HepG2 (cell line): ENCODE data around the gene ATXN7L2. TPM values are rescaled to one million over a fixed set of nuclear protein-coding genes. Genes with fewer than 3 reads are reported as not detected.

ENCODE experiments used
- ATF6 ChIP-seq: sonication (generic); formaldehyde crosslinking; conservative IDR thresholded peaks from 2 replicates; pipeline ENCODE4 v1.4.0; 2020; ENCODE audit warnings: missing genetic modification reagents
- GATA4 ChIP-seq: sonication (generic); IDR thresholded peaks from 2 replicates; pipeline ENCODE4 v1.6.1; 2016; ENCODE audit warnings: antibody characterized with exemption, low read depth, borderline replicate concordance
- GPN1 ChIP-seq: sonication (generic); formaldehyde crosslinking; IDR thresholded peaks from 2 replicates; pipeline ENCODE4 v1.5.1; 2020; ENCODE audit warnings: missing genetic modification reagents, borderline replicate concordance
- HIVEP1 ChIP-seq: sonication (generic); formaldehyde crosslinking; IDR thresholded peaks from 2 replicates; pipeline ENCODE4 v1.4.0; 2020; ENCODE audit warnings: mild to moderate bottlenecking, missing genetic modification reagents
- JUN ChIP-seq: sonication (generic); formaldehyde crosslinking; IDR thresholded peaks from 2 replicates; pipeline ENCODE4 v1.4.0; 2020; ENCODE audit warnings: mild to moderate bottlenecking, missing genetic modification reagents
- KLF15 ChIP-seq: sonication (generic); formaldehyde crosslinking; IDR thresholded peaks from 2 replicates; pipeline ENCODE4 v1.8.1; 2023; ENCODE audit warnings: borderline replicate concordance, mild to moderate bottlenecking, inconsistent platforms, missing genetic modification reagents, mixed read lengths
- MBNL3 ChIP-seq: fragments of 250-450 bp; sonication (Bioruptor Pico); conservative IDR thresholded peaks from 2 replicates; pipeline ENCODE4 v1.8.0; 2022; ENCODE audit warnings: mild to moderate bottlenecking, inconsistent platforms
- MXI1 ChIP-seq: IDR thresholded peaks from 3 replicates; pipeline ENCODE4 v1.6.1; 2012; ENCODE audit warnings: low read depth, low read length, inconsistent platforms, borderline replicate concordance
- NCOA1 ChIP-seq: sonication (generic); formaldehyde crosslinking; IDR thresholded peaks from 2 replicates; pipeline ENCODE4 v1.9.0; 2021; ENCODE audit warnings: missing genetic modification reagents
- NFIB ChIP-seq: sonication (generic); formaldehyde crosslinking; IDR thresholded peaks from 2 replicates; pipeline ENCODE4 v1.9.0; 2021; ENCODE audit warnings: missing genetic modification reagents, mild to moderate bottlenecking, borderline replicate concordance
- NONO ChIP-seq, 2 experiments: fragments of 450-650 bp in 1 of 2; sonication (generic) in 1 of 2; formaldehyde crosslinking in 1 of 2; IDR thresholded peaks in 1 of 2; conservative IDR thresholded peaks in 1 of 2; 2 replicates each; pipeline versions ENCODE4 v1.6.1 to v1.8.0; 2017 to 2022; ENCODE audit warnings: mild to moderate bottlenecking in 1 of 2, missing genetic modification reagents in 1 of 2, moderate library complexity in 1 of 2
- RELA ChIP-seq: sonication (generic); formaldehyde crosslinking; IDR thresholded peaks from 2 replicates; pipeline ENCODE4 v1.4.0; 2020; ENCODE audit warnings: missing genetic modification reagents
- ZNF792 ChIP-seq: IDR thresholded peaks from 2 replicates; pipeline ENCODE4 v1.6.1; 2016
- polyA plus RNA-seq, 8 experiments: library from polyadenylated mRNA; depleted of rRNA in 3 of 8; stranded (reverse) in 7 of 8; unstranded in 1 of 8; fragments of >200 nt; fragmentation: Illumina TruSeq in 4 of 8; extraction: Trizol in 4 of 8; gene quantifications; 2 replicates each; pipeline versions ENCODE4 v1.2.1 to v1.2.3, GENCODE V29; 2011 to 2016; ENCODE audit warnings: low read depth in 4 of 8, missing spikeins in 1 of 8, mixed read lengths in 1 of 8; ENCODE audit not compliant: insufficient read depth in 1 of 8
- total RNA-seq, 5 experiments: library from RNA; depleted of rRNA; stranded (reverse); fragments of >200 nt; fragmentation: Illumina TruSeq; extraction: Trizol; gene quantifications; 2 replicates each; pipeline ENCODE4 v1.2.3, GENCODE V29; 2016; ENCODE audit warnings: low read depth in 1 of 5
- TF ChIP-seq, protein P1 (sequence below): sonication (generic); formaldehyde crosslinking; IDR thresholded peaks from 2 replicates; pipeline ENCODE4; 2020; ENCODE audit warnings: missing genetic modification reagents, mild to moderate bottlenecking, borderline replicate concordance
- TF ChIP-seq, protein P2 (sequence below): sonication (generic); formaldehyde crosslinking; IDR thresholded peaks from 2 replicates; pipeline ENCODE4 v1.8.1; 2023; ENCODE audit warnings: mild to moderate bottlenecking, moderate library complexity, missing genetic modification reagents
- TF ChIP-seq, protein P3 (sequence below): sonication (generic); formaldehyde crosslinking; IDR thresholded peaks from 2 replicates; pipeline ENCODE4 v1.4.0; 2020; ENCODE audit warnings: missing genetic modification reagents, borderline replicate concordance

ATXN7L2 gene
- total and polyA plus RNA-seq, 2 of the 13 experiments (the other 11 are each of a cell fraction or from before 2014, with no cell fraction given) = 2.7 to 2.8 TPM

GRCh38 chr1:109493805-109494539 lies 10.3 kb downstream of the ATXN7L2 start, which contains the start of gene CYB561D1 (continued):
- TF ChIP-seq ATF6 (CRISPR knock-in tag) (no peak), MBNL3 (no peak), MXI1 (peak; percentile 83; the same call in 2 of the 3 replicates), NONO (IDR thresholded peaks at IDR 0.05) (no peak), NONO (CRISPR knock-in tag; conservative IDR thresholded peaks at IDR 0.05) (peak; percentile 83), NFIB (CRISPR knock-in tag) (no peak), ZNF792 (CRISPR knock-in tag) (peak; percentile 65; the same call in 1 of the 2 replicates), NCOA1 (CRISPR knock-in tag) (no peak), JUN (CRISPR knock-in tag) (no peak), GATA4 (no peak), KLF15 (CRISPR knock-in tag) (0 out of 2 replicates have a peak, but pooled peaks have one; percentile 29), RELA (CRISPR knock-in tag) (peak; percentile 52; the same call in 1 of the 2 replicates), GPN1 (CRISPR knock-in tag) (no peak), HIVEP1 (CRISPR knock-in tag) (peak; percentile 85)
- TF ChIP-seq, protein P1, sequence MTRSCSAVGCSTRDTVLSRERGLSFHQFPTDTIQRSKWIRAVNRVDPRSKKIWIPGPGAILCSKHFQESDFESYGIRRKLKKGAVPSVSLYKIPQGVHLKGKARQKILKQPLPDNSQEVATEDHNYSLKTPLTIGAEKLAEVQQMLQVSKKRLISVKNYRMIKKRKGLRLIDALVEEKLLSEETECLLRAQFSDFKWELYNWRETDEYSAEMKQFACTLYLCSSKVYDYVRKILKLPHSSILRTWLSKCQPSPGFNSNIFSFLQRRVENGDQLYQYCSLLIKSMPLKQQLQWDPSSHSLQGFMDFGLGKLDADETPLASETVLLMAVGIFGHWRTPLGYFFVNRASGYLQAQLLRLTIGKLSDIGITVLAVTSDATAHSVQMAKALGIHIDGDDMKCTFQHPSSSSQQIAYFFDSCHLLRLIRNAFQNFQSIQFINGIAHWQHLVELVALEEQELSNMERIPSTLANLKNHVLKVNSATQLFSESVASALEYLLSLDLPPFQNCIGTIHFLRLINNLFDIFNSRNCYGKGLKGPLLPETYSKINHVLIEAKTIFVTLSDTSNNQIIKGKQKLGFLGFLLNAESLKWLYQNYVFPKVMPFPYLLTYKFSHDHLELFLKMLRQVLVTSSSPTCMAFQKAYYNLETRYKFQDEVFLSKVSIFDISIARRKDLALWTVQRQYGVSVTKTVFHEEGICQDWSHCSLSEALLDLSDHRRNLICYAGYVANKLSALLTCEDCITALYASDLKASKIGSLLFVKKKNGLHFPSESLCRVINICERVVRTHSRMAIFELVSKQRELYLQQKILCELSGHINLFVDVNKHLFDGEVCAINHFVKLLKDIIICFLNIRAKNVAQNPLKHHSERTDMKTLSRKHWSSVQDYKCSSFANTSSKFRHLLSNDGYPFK = peak; percentile 79; the same call in 1 of the 2 replicates
- TF ChIP-seq, protein P2, sequence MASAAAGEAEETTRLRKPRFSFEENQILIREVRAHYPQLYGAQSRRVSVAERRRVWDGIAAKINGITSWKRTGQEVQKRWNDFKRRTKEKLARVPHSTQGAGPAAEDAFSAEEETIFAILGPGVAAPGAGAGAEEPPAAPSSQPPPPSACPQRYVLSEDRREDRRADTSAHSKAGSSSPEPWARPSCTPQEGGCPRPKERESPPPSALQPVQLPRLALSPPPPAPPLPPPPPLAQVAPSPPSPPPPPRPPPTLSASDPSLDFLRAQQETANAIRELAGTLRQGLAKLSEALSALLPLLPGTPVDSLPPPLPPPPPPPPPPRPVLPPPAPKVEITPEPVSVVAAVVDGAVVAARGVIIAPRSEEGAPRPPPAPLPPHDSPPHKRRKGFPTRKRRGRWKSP (CRISPR knock-in tag) = peak; percentile 64; the same call in 1 of the 2 replicates
- TF ChIP-seq, protein P3, sequence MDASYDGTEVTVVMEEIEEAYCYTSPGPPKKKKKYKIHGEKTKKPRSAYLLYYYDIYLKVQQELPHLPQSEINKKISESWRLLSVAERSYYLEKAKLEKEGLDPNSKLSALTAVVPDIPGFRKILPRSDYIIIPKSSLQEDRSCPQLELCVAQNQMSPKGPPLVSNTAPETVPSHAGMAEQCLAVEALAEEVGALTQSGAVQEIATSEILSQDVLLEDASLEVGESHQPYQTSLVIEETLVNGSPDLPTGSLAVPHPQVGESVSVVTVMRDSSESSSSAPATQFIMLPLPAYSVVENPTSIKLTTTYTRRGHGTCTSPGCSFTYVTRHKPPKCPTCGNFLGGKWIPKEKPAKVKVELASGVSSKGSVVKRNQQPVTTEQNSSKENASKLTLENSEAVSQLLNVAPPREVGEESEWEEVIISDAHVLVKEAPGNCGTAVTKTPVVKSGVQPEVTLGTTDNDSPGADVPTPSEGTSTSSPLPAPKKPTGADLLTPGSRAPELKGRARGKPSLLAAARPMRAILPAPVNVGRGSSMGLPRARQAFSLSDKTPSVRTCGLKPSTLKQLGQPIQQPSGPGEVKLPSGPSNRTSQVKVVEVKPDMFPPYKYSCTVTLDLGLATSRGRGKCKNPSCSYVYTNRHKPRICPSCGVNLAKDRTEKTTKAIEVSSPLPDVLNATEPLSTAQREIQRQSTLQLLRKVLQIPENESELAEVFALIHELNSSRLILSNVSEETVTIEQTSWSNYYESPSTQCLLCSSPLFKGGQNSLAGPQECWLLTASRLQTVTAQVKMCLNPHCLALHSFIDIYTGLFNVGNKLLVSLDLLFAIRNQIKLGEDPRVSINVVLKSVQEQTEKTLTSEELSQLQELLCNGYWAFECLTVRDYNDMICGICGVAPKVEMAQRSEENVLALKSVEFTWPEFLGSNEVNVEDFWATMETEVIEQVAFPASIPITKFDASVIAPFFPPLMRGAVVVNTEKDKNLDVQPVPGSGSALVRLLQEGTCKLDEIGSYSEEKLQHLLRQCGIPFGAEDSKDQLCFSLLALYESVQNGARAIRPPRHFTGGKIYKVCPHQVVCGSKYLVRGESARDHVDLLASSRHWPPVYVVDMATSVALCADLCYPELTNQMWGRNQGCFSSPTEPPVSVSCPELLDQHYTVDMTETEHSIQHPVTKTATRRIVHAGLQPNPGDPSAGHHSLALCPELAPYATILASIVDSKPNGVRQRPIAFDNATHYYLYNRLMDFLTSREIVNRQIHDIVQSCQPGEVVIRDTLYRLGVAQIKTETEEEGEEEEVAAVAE (CRISPR knock-in tag) = peak; percentile 53; the same call in 1 of the 2 replicates
